ENCODE measurements around the gene STX1B.

GRCh38 chr16:30942426-30942806, 68.0 kb downstream of the STX1B start:
- TF ChIP-seq, protein P1, sequence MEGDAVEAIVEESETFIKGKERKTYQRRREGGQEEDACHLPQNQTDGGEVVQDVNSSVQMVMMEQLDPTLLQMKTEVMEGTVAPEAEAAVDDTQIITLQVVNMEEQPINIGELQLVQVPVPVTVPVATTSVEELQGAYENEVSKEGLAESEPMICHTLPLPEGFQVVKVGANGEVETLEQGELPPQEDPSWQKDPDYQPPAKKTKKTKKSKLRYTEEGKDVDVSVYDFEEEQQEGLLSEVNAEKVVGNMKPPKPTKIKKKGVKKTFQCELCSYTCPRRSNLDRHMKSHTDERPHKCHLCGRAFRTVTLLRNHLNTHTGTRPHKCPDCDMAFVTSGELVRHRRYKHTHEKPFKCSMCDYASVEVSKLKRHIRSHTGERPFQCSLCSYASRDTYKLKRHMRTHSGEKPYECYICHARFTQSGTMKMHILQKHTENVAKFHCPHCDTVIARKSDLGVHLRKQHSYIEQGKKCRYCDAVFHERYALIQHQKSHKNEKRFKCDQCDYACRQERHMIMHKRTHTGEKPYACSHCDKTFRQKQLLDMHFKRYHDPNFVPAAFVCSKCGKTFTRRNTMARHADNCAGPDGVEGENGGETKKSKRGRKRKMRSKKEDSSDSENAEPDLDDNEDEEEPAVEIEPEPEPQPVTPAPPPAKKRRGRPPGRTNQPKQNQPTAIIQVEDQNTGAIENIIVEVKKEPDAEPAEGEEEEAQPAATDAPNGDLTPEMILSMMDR (IDR thresholded peaks at IDR 0.05), result no peak
- TF ChIP-seq EP300 (IDR thresholded peaks at IDR 0.05), result no peak

Data from esophagus muscularis mucosa (tissue), 3 donors.